AG09319 (cell line): Measurements from ENCODE around the gene CUX1.

ENCODE experiments used
- DNase-seq: peaks from one replicate; pipeline ENCODE4 v3.0.0-alpha.2; 2010; ENCODE audit warnings: low read depth; ENCODE audit errors: extremely low read depth
- CTCF ChIP-seq: IDR thresholded peaks from 2 replicates; pipeline ENCODE4 v1.5.1; 2011; ENCODE audit warnings: low read depth, mild to moderate bottlenecking, inconsistent platforms, low read length, moderate library complexity

The CUX1 gene

GRCh38 chr7:101817471-101818286 is at the start of gene CUX1:
CUX1 (plus strand) TSS chr7:101817626; CDS start chr7:101817640, 14 bp downstream.
- no peak for DNase-seq
- TF ChIP-seq CTCF: no peak

- no peak for TF ChIP-seq CTCF
- DNase-seq: no peak
These were observed 49.1 kb upstream of the CUX1 start for GRCh38 chr7:101768280-101768679.

- DNase-seq: no peak
- TF ChIP-seq CTCF: no peak
These were observed 47.0 kb upstream of the CUX1 start for GRCh38 chr7:101770466-101770865.

- DNase-seq: no peak
- no peak for TF ChIP-seq CTCF
These were observed 44.8 kb upstream of the CUX1 start for GRCh38 chr7:101772508-101773211.

- no peak for DNase-seq
- no peak for TF ChIP-seq CTCF
These were observed 42.2 kb upstream of the CUX1 start for GRCh38 chr7:101775181-101775580.

- DNase-seq: no peak
- TF ChIP-seq CTCF: no peak
These were observed 39.3 kb upstream of the CUX1 start for GRCh38 chr7:101778026-101778580.

GRCh38 chr7:101779267-101779666 is 38.2 kb upstream of the CUX1 start:
- no peak for DNase-seq
- TF ChIP-seq CTCF: no peak
